ENCODE measurements around the gene CNTRL. TPM values are rescaled to one million over a fixed set of nuclear protein-coding genes. Genes with fewer than 3 reads are reported as not detected.
A peak's percentile ranks its signal among the peaks of the same experiment; 100 is the strongest.

The CNTRL gene
- total RNA-seq, 1 experiment from 2014 or later, result 94.6 TPM

- Histone ChIP-seq H3K9me3 (ENCODE audit: low read length) (no peaks in the 10 kb centered on the region), H4K20me1 (ENCODE audit: insufficient read depth, low read depth, low read length) (peaks cover 9% of the 10 kb centered on the region), H3K27ac (ENCODE audit: low read length) (peak overlapping the region; percentile 47), H3K79me2 (ENCODE audit: low read length) (peaks cover 86% of the 10 kb centered on the region), H3K4me1 (ENCODE audit: low read length) (peaks cover 88% of the 10 kb centered on the region), H3K4me3 (ENCODE audit: low read length) (no peak overlapping the region), H3K4me2 (ENCODE audit: low read depth, low read length, poor library complexity, severe bottlenecking) (no peak overlapping the region), H3K9ac (ENCODE audit: low read length) (no peak overlapping the region), H3K9me2 (replicated peaks; ENCODE audit: insufficient read depth, low read length) (no peaks in the 10 kb centered on the region), H2AFZ (ENCODE audit: low read length) (no peak overlapping the region), H3K36me3 (ENCODE audit: insufficient read depth, low read length) (peaks cover 62% of the 10 kb centered on the region; the same call in 1 of the 2 replicates), H3K27me3 (ENCODE audit: low read length) (no peaks in the 10 kb centered on the region)
- DNase-seq, result no peak
These were observed 105.4 kb downstream of the CNTRL start for GRCh38 chr9:121179930-121180681.

DNA sequence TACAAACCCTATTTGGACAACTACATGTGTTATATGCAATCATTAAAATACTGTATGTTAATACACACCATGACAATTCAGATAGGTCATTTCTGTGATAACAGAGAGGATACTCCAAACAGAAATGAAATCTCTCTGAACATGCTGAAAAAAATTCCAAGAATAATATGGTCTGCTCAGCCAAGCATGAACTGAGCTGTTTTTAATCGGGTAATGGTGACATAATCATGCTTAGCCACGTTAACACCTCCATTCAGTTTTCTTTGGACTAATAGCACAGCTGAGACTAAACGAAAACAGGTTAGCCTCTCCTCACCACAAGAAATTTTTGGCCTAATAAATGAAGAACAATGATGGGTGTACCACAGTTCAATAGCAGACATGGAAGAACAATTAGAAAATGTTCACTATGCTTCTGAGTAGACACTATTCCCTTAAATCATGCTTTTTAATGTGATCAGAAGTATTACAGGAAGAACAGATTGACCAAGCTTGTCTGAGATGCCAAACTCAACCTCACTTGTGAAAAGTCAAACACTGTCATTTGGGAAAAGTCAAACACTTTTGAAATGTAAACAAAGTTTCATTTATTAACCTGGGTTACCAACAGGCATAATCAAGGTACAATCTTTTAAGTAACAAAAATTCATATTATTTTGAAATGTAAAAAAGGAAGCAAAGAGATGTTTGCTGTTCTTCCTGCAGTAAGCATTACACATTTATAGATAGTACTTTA, 107.5 kb downstream of the CNTRL start:
- Histone ChIP-seq H3K9me2 (replicated peaks; ENCODE audit: insufficient read depth, low read length) (no peaks in the 10 kb centered on the region), H3K9me3 (ENCODE audit: low read length) (no peaks in the 10 kb centered on the region), H3K9ac (ENCODE audit: low read length) (no peak overlapping the region), H3K4me2 (ENCODE audit: low read depth, low read length, poor library complexity, severe bottlenecking) (peak overlapping the region; percentile 58), H3K79me2 (ENCODE audit: low read length) (peaks cover 92% of the 10 kb centered on the region), H3K27ac (ENCODE audit: low read length) (peak overlapping the region; percentile 83), H3K4me3 (ENCODE audit: low read length) (no peak overlapping the region), H3K4me1 (ENCODE audit: low read length) (peaks cover 88% of the 10 kb centered on the region), H3K36me3 (ENCODE audit: insufficient read depth, low read length) (peaks cover 52% of the 10 kb centered on the region), H3K27me3 (ENCODE audit: low read length) (no peaks in the 10 kb centered on the region), H4K20me1 (ENCODE audit: insufficient read depth, low read depth, low read length) (peaks cover 9% of the 10 kb centered on the region), H2AFZ (ENCODE audit: low read length) (no peak overlapping the region)
- DNase-seq, result no peak

GRCh38 chr9:121182989-121183388, 108.2 kb downstream of the CNTRL start:
- H3K79me2 ChIP-seq (ENCODE audit: low read length), result peaks cover 92% of the 10 kb centered on the region
- peak overlapping the region; percentile 32 for H3K9ac ChIP-seq (ENCODE audit: low read length)
- H3K9me3 ChIP-seq (ENCODE audit: low read length), result no peaks in the 10 kb centered on the region
- no peaks in the 10 kb centered on the region for H3K9me2 ChIP-seq (replicated peaks; ENCODE audit: insufficient read depth, low read length)
- peak overlapping the region; percentile 15; the same call in 1 of the 2 replicates for H3K4me3 ChIP-seq (ENCODE audit: low read length)
- H3K27me3 ChIP-seq (ENCODE audit: low read length), result no peaks in the 10 kb centered on the region
- peaks cover 9% of the 10 kb centered on the region for H4K20me1 ChIP-seq (ENCODE audit: insufficient read depth, low read depth, low read length)
- H3K36me3 ChIP-seq (ENCODE audit: insufficient read depth, low read length), result peaks cover 49% of the 10 kb centered on the region
- H3K4me1 ChIP-seq (ENCODE audit: low read length), result peaks cover 88% of the 10 kb centered on the region
- peak overlapping the region; percentile 83 for H3K27ac ChIP-seq (ENCODE audit: low read length)
- no peak overlapping the region for H2AFZ ChIP-seq (ENCODE audit: low read length)
- DNase-seq, result peak; percentile 65
- H3K4me2 ChIP-seq (ENCODE audit: low read depth, low read length, poor library complexity, severe bottlenecking), result peak overlapping the region; percentile 58

GRCh38 chr9:121183666-121184423, 109.1 kb downstream of the CNTRL start:
- Histone ChIP-seq H3K4me2 (ENCODE audit: low read depth, low read length, poor library complexity, severe bottlenecking) (peak overlapping the region; percentile 58), H3K4me3 (ENCODE audit: low read length) (peak overlapping the region; percentile 15; the same call in 1 of the 2 replicates), H3K9me3 (ENCODE audit: low read length) (no peaks in the 10 kb centered on the region), H3K9ac (ENCODE audit: low read length) (peak overlapping the region; percentile 32), H3K9me2 (replicated peaks; ENCODE audit: insufficient read depth, low read length) (no peaks in the 10 kb centered on the region), H3K27ac (ENCODE audit: low read length) (peak overlapping the region; percentile 83), H3K27me3 (ENCODE audit: low read length) (no peaks in the 10 kb centered on the region), H4K20me1 (ENCODE audit: insufficient read depth, low read depth, low read length) (peaks cover 9% of the 10 kb centered on the region), H3K36me3 (ENCODE audit: insufficient read depth, low read length) (peaks cover 46% of the 10 kb centered on the region), H2AFZ (ENCODE audit: low read length) (no peak overlapping the region), H3K4me1 (ENCODE audit: low read length) (peaks cover 87% of the 10 kb centered on the region), H3K79me2 (ENCODE audit: low read length) (peaks cover 91% of the 10 kb centered on the region)
- DNase-seq, result no peak

GRCh38 chr9:121184463-121184862, 109.7 kb downstream of the CNTRL start:
- Histone ChIP-seq H3K4me1 (ENCODE audit: low read length) (peaks cover 92% of the 10 kb centered on the region), H3K36me3 (ENCODE audit: insufficient read depth, low read length) (peaks cover 46% of the 10 kb centered on the region), H3K4me3 (ENCODE audit: low read length) (no peak overlapping the region), H3K79me2 (ENCODE audit: low read length) (peaks cover 96% of the 10 kb centered on the region), H3K27me3 (ENCODE audit: low read length) (no peaks in the 10 kb centered on the region), H3K9ac (ENCODE audit: low read length) (peak overlapping the region; percentile 32; the same call in 1 of the 2 replicates), H4K20me1 (ENCODE audit: insufficient read depth, low read depth, low read length) (peaks cover 9% of the 10 kb centered on the region), H3K4me2 (ENCODE audit: low read depth, low read length, poor library complexity, severe bottlenecking) (peak overlapping the region; percentile 58), H3K27ac (ENCODE audit: low read length) (peak overlapping the region; percentile 83), H2AFZ (ENCODE audit: low read length) (no peak overlapping the region), H3K9me3 (ENCODE audit: low read length) (no peaks in the 10 kb centered on the region), H3K9me2 (replicated peaks; ENCODE audit: insufficient read depth, low read length) (no peaks in the 10 kb centered on the region)
- no peak for DNase-seq

DNA sequence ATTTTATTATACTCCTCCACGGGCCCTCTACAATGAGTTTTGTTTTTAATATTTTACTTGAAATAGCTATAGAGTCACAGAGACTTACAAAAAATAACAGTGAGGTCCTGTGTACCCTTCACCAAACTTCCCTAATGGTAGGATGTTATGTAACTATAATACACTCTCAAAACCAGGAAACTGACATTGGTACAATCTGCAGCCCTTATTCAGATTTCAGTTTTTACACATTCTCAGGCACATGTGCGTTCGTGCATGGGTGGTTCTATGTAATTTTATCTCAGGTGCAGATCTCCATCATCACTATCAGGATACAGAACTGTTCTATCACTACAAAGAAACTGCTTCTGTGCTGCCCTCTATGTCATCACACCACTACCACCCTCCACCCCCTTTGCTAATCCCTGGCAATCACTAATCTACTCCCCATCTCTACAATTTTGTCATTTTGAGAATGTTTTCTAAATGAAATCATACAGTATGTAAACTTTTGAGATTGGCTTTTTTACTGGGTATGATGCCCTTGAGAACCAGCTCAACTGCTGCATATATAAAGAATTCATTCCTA, 110.5 kb downstream of the CNTRL start:
- Histone ChIP-seq H3K9me3 (ENCODE audit: low read length) (no peaks in the 10 kb centered on the region), H3K36me3 (ENCODE audit: insufficient read depth, low read length) (peaks cover 42% of the 10 kb centered on the region), H3K9me2 (replicated peaks; ENCODE audit: insufficient read depth, low read length) (no peaks in the 10 kb centered on the region), H3K4me1 (ENCODE audit: low read length) (peaks cover 93% of the 10 kb centered on the region), H3K27me3 (ENCODE audit: low read length) (no peaks in the 10 kb centered on the region), H3K4me2 (ENCODE audit: low read depth, low read length, poor library complexity, severe bottlenecking) (peak overlapping the region; percentile 58), H3K27ac (ENCODE audit: low read length) (peak overlapping the region; percentile 83), H2AFZ (ENCODE audit: low read length) (no peak overlapping the region), H3K9ac (ENCODE audit: low read length) (no peak overlapping the region), H4K20me1 (ENCODE audit: insufficient read depth, low read depth, low read length) (peaks cover 10% of the 10 kb centered on the region), H3K79me2 (ENCODE audit: low read length) (peaks cover 96% of the 10 kb centered on the region), H3K4me3 (ENCODE audit: low read length) (no peak overlapping the region)
- peak; percentile 61 for DNase-seq

- Histone ChIP-seq H3K9me3 (ENCODE audit: low read length) (no peaks in the 10 kb centered on the region), H2AFZ (ENCODE audit: low read length) (no peak overlapping the region), H3K36me3 (ENCODE audit: insufficient read depth, low read length) (peaks cover 43% of the 10 kb centered on the region), H3K27me3 (ENCODE audit: low read length) (no peaks in the 10 kb centered on the region), H3K4me2 (ENCODE audit: low read depth, low read length, poor library complexity, severe bottlenecking) (peak overlapping the region; percentile 58), H3K79me2 (ENCODE audit: low read length) (peaks cover 96% of the 10 kb centered on the region), H3K9ac (ENCODE audit: low read length) (peak overlapping the region; percentile 18; the same call in 1 of the 2 replicates), H3K27ac (ENCODE audit: low read length) (peak overlapping the region; percentile 83), H3K4me3 (ENCODE audit: low read length) (no peak overlapping the region), H4K20me1 (ENCODE audit: insufficient read depth, low read depth, low read length) (peaks cover 15% of the 10 kb centered on the region), H3K4me1 (ENCODE audit: low read length) (peaks cover 95% of the 10 kb centered on the region), H3K9me2 (replicated peaks; ENCODE audit: insufficient read depth, low read length) (no peaks in the 10 kb centered on the region)
- no peak for DNase-seq
These were observed 111.1 kb downstream of the CNTRL start for GRCh38 chr9:121185774-121186403.

Data from Karpas-422 (cell line).